Measurements from ENCODE around the gene CAPS. TPM values are rescaled to one million over a fixed set of nuclear protein-coding genes. Genes with fewer than 3 reads are reported as not detected.

CAPS gene
- total RNA-seq, 4 donors from 2014 or later, result 24.6 to 57.3 (median 38.0) TPM

DNA sequence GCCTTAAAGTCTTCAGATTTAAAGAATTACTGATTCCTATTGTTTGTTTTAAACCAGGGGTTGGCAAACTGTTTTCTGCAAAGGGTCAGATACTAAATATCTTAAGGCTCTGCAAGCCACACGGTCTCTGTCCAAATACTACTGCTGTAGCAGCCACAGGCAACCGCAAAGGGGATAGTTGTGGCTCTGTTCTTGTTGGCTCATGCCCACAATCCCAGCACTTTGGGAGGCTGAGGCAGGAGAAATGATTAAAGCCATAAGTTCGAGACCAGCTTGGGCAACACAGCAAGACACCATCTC lies 41.5 kb downstream of the CAPS start:
- peaks cover 63 to 96% (median 79%) of the 10 kb centered on the region in 4 donors for H3K4me1 ChIP-seq
- H3K9me3 ChIP-seq, result no peaks in the 10 kb centered on the region
- no peaks in the 10 kb centered on the region for H3K27me3 ChIP-seq
- intact Hi-C loops (cut with DNase I; ENCODE audit: low total_unique reads) (no loop called here), in situ Hi-C loops (cut with MboI; ENCODE audit: low pct_ligation_motif_present in 1 of 4, low pct_unique_long_range_greater_than_20kb in 1 of 4, low sequenced_read_pairs in 3 of 4) (no loop called here)
- DNase-seq, result no peak
- no peak for TF ChIP-seq CTCF (IDR thresholded peaks at IDR 0.05)
- no peak for TF ChIP-seq EP300 (IDR thresholded peaks at IDR 0.05; ENCODE audit: low read depth)
- TF ChIP-seq POLR2AphosphoS5 (IDR thresholded peaks at IDR 0.05), result no peak
- TF ChIP-seq POLR2A (IDR thresholded peaks at IDR 0.05), result no peak
- no peak overlapping the region for H3K4me3 ChIP-seq
- 60 to 68% methylated on average over 1 to 3 of the region's 3 CpGs for WGBS, 2 donors (ENCODE audit: low coverage in 1 of 2)
- H3K36me3 ChIP-seq, result no peaks in the 10 kb centered on the region
- H3K27ac ChIP-seq, result peak overlapping the region; percentile 74 to 88 (median 80)

DNA sequence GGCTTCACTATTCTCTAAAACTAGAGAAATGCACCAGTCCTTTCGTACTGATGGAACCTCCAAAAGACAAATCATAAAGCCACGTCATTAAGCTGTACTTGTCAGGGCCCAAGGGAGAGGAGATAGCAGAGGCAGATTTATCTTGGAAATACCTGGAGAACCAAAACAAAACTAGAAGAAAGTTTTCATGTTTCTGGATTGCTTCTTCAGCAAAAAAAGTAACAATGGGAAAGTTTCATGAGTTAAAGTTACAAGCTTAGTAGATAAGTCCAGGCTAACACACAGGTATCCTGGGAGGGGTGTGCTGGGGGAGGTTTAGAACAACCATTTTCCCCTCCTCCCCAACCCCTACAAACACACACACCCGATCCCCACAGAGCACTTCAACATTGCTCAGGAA lies 42.3 kb downstream of the CAPS start:
- intact Hi-C loops (cut with DNase I; ENCODE audit: low total_unique reads) (no loop called here), in situ Hi-C loops (cut with MboI; ENCODE audit: low pct_ligation_motif_present in 1 of 4, low pct_unique_long_range_greater_than_20kb in 1 of 4, low sequenced_read_pairs in 3 of 4) (no loop called here)
- Histone ChIP-seq H3K27me3 (no peaks in the 10 kb centered on the region), H3K36me3 (no peaks in the 10 kb centered on the region), H3K4me1 (peaks cover 60 to 96% (median 79%) of the 10 kb centered on the region in 4 donors), H3K9me3 (no peaks in the 10 kb centered on the region), H3K27ac (peak overlapping the region in 3 of 4 donors; percentile 40 to 88 (median 74)), H3K4me3 (no peak overlapping the region)
- TF ChIP-seq POLR2AphosphoS5 (IDR thresholded peaks at IDR 0.05) (no peak), CTCF (IDR thresholded peaks at IDR 0.05) (no peak), EP300 (IDR thresholded peaks at IDR 0.05; ENCODE audit: low read depth) (no peak), POLR2A (IDR thresholded peaks at IDR 0.05) (no peak)
- 67 to 86% methylated on average over 2 to 3 of the region's 3 CpGs for WGBS, 2 donors (ENCODE audit: low coverage in 1 of 2)
- no peak for DNase-seq

DNA sequence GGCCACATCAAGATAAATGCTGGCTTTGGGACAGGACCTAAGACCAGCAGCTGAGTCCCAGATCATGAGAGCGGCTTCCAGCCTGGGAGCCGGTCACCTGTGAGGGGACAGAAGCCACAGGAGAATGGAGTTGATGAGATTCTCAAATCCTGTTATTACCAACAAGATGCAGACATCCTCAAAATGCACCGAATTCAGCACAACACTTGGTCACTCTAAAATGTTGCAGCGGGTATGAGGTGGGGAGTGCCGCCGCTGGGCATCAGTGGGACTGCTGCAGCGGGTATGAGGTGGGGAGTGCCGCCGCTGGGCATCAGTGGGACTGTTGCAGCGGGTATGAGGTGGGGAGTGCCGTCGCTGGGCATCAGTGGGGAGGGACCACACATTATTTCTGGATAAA lies 42.7 kb downstream of the CAPS start:
- WGBS, 2 donors (ENCODE audit: low coverage in 1 of 2), result 94 to 100% methylated on average over 2 to 12 of the region's 12 CpGs
- intact Hi-C loops (cut with DNase I; ENCODE audit: low total_unique reads) (no loop called here), in situ Hi-C loops (cut with MboI; ENCODE audit: low pct_ligation_motif_present in 1 of 4, low pct_unique_long_range_greater_than_20kb in 1 of 4, low sequenced_read_pairs in 3 of 4) (no loop called here)
- H3K27ac ChIP-seq, result peak overlapping the region; percentile 17 to 88 (median 57)
- no peaks in the 10 kb centered on the region for H3K9me3 ChIP-seq
- TF ChIP-seq EP300 (IDR thresholded peaks at IDR 0.05; ENCODE audit: low read depth) (no peak), POLR2AphosphoS5 (IDR thresholded peaks at IDR 0.05) (no peak), POLR2A (IDR thresholded peaks at IDR 0.05) (no peak), CTCF (IDR thresholded peaks at IDR 0.05) (no peak)
- DNase-seq, result no peak
- H3K27me3 ChIP-seq, result no peaks in the 10 kb centered on the region
- no peak overlapping the region for H3K4me3 ChIP-seq
- H3K4me1 ChIP-seq, result peaks cover 60 to 96% (median 79%) of the 10 kb centered on the region in 4 donors
- no peaks in the 10 kb centered on the region for H3K36me3 ChIP-seq

- intact Hi-C loops (cut with DNase I; ENCODE audit: low total_unique reads) (no loop called here), in situ Hi-C loops (cut with MboI; ENCODE audit: low pct_ligation_motif_present in 1 of 4, low pct_unique_long_range_greater_than_20kb in 1 of 4, low sequenced_read_pairs in 3 of 4) (no loop called here)
- Histone ChIP-seq H3K4me3 (no peak overlapping the region), H3K27me3 (no peaks in the 10 kb centered on the region), H3K4me1 (peaks cover 58 to 96% (median 79%) of the 10 kb centered on the region in 4 donors), H3K36me3 (no peaks in the 10 kb centered on the region), H3K27ac (peak overlapping the region; percentile 17 to 88 (median 32)), H3K9me3 (no peaks in the 10 kb centered on the region)
- no peak for TF ChIP-seq POLR2A (IDR thresholded peaks at IDR 0.05)
- TF ChIP-seq CTCF (IDR thresholded peaks at IDR 0.05), result no peak
- TF ChIP-seq EP300 (IDR thresholded peaks at IDR 0.05; ENCODE audit: low read depth), result no peak
- DNase-seq, result no peak
- 59 to 60% methylated on average over 5 to 10 of the region's 10 CpGs for WGBS, 2 donors (ENCODE audit: low coverage in 1 of 2)
These were observed 43.1 kb downstream of the CAPS start for GRCh38 chr19:5957170-5957569.
